Skeletal muscle tissue (tissue), 4 donors: ENCODE data around the gene GAS7. TPM values are rescaled to one million over a fixed set of nuclear protein-coding genes. Genes with fewer than 3 reads are reported as not detected.

Source experiments
- H3K27ac ChIP-seq: one replicate; pipeline ENCODE4 v1.7.0; 2013; ENCODE audit warnings: mild to moderate bottlenecking, low read depth, low read length, inconsistent platforms
- H3K27me3 ChIP-seq, 3 donors: one replicate each; pipeline ENCODE4 v1.7.0; 2013; ENCODE audit warnings: low read length in 3 of 3; ENCODE audit not compliant: control insufficient read depth in 3 of 3, insufficient read depth in 3 of 3
- H3K36me3 ChIP-seq, 3 donors: one replicate each; pipeline ENCODE4 v1.7.0; 2013; ENCODE audit warnings: low read length in 3 of 3; ENCODE audit not compliant: control insufficient read depth in 3 of 3, insufficient read depth in 3 of 3
- H3K4me1 ChIP-seq, 3 donors: one replicate each; pipeline ENCODE4 v1.7.0; 2013; ENCODE audit warnings: low read length in 3 of 3, mild to moderate bottlenecking in 3 of 3; ENCODE audit not compliant: control insufficient read depth in 3 of 3, insufficient read depth in 3 of 3
- H3K4me3 ChIP-seq, 3 donors: one replicate each; pipeline ENCODE4 v1.7.0; 2013; ENCODE audit warnings: low read length in 3 of 3
- H3K9ac ChIP-seq, 3 donors: one replicate each; pipeline ENCODE4 v1.7.0; 2013; ENCODE audit warnings: low read length in 3 of 3, mild to moderate bottlenecking in 3 of 3, moderate library complexity in 2 of 3, low read depth in 1 of 3
- H3K9me3 ChIP-seq, 3 donors: one replicate each; pipeline ENCODE4 v1.7.0; 2013; ENCODE audit warnings: low read length in 3 of 3; ENCODE audit not compliant: control insufficient read depth in 3 of 3
- total RNA-seq: library from RNA; depleted of rRNA; stranded (reverse); fragments of >200 nt; gene quantifications from one replicate; pipeline ENCODE4 v1.2.3, GENCODE V29; 2014
- donor health status: Osteomylitis.

The GAS7 gene
- total RNA-seq = 58.5 TPM

DNA sequence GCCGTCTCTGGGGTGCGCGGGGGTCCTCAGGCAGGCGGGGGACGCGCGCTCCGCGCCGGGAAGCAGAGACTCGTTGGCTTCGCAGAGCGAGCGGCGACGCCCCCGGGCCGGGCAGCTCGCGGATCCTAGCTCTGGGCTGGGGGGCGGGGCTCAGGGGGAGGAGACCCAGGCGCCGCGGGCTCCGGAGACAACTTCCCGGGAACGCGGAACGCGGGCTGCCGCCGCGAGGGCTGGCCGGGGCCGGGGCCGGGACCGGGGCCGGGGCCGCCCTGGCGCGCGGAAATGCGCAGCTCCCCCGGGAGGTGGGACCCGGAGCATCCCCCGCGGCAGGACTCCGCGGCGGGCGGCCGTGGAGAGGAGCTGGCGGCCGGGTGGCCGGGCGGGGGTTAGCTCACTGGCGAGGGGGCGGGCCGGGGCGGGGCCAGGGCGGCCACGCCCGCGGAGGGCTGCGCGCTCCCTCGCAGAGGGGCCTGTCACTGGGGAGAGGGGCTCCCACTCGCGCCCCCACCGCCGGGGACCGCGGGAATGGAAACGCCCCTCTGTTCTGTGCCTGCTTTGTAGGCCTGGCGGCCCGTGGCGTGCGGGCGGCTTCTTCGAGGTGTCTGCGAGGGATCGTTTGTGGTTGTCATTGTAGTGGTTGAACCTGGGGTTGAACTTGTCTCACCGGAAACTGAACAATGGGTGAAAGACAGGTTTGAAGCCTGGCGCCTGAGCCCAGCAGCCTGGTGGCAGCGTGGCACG, at the start of gene GAS7:
GAS7 (minus strand) TSS at position 98 of the 741 bp plus-strand sequence.
- H3K4me3 ChIP-seq = peak within 1 kb of the TSS; percentile 58 to 66 (median 62)
- H3K9ac ChIP-seq = peak within 1 kb of the TSS; percentile 43 to 57 (median 50)
- peak within 1 kb of the TSS; percentile 51 for H3K27ac ChIP-seq

DNA sequence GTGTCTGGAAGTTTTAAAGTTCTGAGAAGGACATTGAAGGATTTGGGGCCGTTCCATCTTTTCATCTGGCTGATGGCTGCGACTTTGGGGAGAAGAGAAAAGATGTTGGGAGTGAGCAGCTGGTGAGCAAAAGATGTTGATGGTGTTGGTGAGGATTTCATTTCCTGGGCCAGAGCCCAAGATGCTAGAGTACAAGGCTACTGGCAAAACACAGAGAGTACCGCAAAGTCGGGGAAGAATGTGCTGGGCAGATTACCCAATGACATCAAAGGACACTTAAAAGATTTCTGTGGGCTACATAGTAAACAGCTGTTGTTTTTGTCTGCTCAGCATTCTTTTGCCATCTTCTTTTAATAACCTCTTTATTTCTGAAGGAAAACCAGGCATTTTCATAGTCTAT, 49.4 kb upstream of the GAS7 start:
- Histone ChIP-seq H3K9me3 (no peaks in the 10 kb centered on the region), H3K9ac (no peak overlapping the region), H3K27me3 (no peaks in the 10 kb centered on the region), H3K36me3 (no peaks in the 10 kb centered on the region), H3K4me3 (no peak overlapping the region), H3K27ac (no peak overlapping the region), H3K4me1 (no peaks in the 10 kb centered on the region)

More for the DNA sequence above, at the start of gene GAS7:
- Histone ChIP-seq H3K36me3 (no peaks in the 10 kb centered on the region), H3K27me3 (peaks cover 10 to 28% (median 17%) of the 10 kb centered on the region in 3 donors), H3K4me1 (peaks cover 0 to 5% (median 0%) of the 10 kb centered on the region in 3 donors), H3K9me3 (peaks cover 1 to 3% (median 2%) of the 10 kb centered on the region in 3 donors)

GRCh38 chr17:10243883-10244844, 45.8 kb upstream of the GAS7 start:
- Histone ChIP-seq H3K9me3 (no peaks in the 10 kb centered on the region), H3K4me3 (no peak overlapping the region), H3K27me3 (no peaks in the 10 kb centered on the region), H3K36me3 (no peaks in the 10 kb centered on the region), H3K27ac (no peak overlapping the region), H3K9ac (no peak overlapping the region), H3K4me1 (no peaks in the 10 kb centered on the region)

- no peaks in the 10 kb centered on the region for H3K36me3 ChIP-seq
- H3K9ac ChIP-seq = no peak overlapping the region
- no peak overlapping the region for H3K4me3 ChIP-seq
- H3K9me3 ChIP-seq = no peaks in the 10 kb centered on the region
- no peaks in the 10 kb centered on the region for H3K27me3 ChIP-seq
- H3K4me1 ChIP-seq = no peaks in the 10 kb centered on the region
- no peak overlapping the region for H3K27ac ChIP-seq
These were observed 43.4 kb upstream of the GAS7 start for GRCh38 chr17:10241781-10242180.

DNA sequence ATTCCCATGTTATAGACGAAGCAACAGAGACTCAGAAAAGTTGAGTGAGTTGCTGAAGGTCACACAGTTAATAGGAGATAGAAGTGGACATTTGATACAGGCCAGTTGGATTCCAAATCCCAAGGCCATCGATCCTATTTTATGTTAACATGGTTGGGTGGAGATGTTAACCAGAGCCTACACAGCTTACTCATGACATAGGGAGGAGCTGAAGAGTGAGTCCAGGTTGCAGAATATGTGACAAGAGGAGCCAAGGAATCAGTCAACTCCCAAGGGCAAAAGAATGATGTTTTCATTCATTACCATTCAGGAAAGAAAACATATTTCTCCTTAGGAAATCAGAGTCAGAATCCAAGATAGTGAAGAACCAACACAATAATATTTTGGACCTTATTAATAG, 40.3 kb upstream of the GAS7 start:
- H3K4me3 ChIP-seq = no peak overlapping the region
- no peaks in the 10 kb centered on the region for H3K27me3 ChIP-seq
- H3K36me3 ChIP-seq = no peaks in the 10 kb centered on the region
- H3K9ac ChIP-seq = no peak overlapping the region
- no peaks in the 10 kb centered on the region for H3K4me1 ChIP-seq
- H3K27ac ChIP-seq = no peak overlapping the region
- H3K9me3 ChIP-seq = no peaks in the 10 kb centered on the region

- Histone ChIP-seq H3K4me3 (no peak overlapping the region), H3K27ac (no peak overlapping the region), H3K9me3 (peaks cover 0 to 3% (median 3%) of the 10 kb centered on the region in 3 donors), H3K36me3 (no peaks in the 10 kb centered on the region), H3K4me1 (no peaks in the 10 kb centered on the region), H3K27me3 (no peaks in the 10 kb centered on the region), H3K9ac (no peak overlapping the region)
These were observed 35.6 kb upstream of the GAS7 start for GRCh38 chr17:10234033-10234432.

DNA sequence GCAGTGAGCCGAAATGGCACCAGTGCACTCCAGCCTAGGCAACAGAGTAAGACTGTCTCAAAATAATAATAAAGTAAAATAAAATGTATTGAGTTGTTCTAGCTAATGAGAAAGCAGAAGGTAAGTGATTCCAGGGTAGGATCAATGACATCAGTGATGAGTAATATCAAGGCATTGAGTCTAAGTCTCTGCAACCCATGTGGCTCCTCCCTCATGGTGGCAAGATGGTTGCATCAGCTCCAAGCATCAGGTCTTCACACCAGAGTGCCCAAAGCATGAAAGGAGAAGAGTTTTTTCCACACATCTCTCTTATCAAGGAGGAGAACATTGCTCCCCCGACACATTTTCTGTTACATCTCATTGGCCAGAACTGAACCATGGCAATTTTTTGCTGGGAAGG, 34.8 kb upstream of the GAS7 start:
- Histone ChIP-seq H3K9me3 (peaks cover 0 to 3% (median 3%) of the 10 kb centered on the region in 3 donors), H3K36me3 (no peaks in the 10 kb centered on the region), H3K4me1 (no peaks in the 10 kb centered on the region), H3K9ac (no peak overlapping the region), H3K4me3 (no peak overlapping the region), H3K27ac (no peak overlapping the region), H3K27me3 (no peaks in the 10 kb centered on the region)

DNA sequence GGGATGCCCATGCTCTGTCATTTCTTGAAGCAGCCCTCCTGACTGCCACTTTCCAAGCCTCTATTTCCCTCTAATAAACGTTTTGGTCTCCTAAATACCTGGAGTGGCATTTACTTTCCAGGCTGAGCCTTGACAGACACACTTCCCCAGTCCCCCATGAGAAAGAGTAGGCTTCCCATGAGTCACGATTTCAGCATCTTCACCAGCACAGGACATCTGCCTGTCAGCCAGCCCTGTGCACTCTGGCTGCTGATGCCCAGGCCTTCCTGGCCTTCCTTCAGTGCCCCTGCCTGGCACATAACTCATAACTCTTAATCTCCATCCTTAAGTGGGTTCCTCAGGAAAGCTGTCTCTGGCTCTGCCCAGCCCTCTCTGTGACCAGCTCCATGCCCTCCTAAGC, 30.8 kb upstream of the GAS7 start:
- Histone ChIP-seq H3K4me3 (no peak overlapping the region), H3K9me3 (peaks cover 0 to 3% (median 3%) of the 10 kb centered on the region in 3 donors), H3K36me3 (no peaks in the 10 kb centered on the region), H3K27me3 (no peaks in the 10 kb centered on the region), H3K9ac (no peak overlapping the region), H3K27ac (no peak overlapping the region), H3K4me1 (no peaks in the 10 kb centered on the region)

GRCh38 chr17:10226930-10227695, 28.7 kb upstream of the GAS7 start:
- H3K4me3 ChIP-seq = no peak overlapping the region
- no peaks in the 10 kb centered on the region for H3K27me3 ChIP-seq
- H3K4me1 ChIP-seq = no peaks in the 10 kb centered on the region
- no peak overlapping the region for H3K9ac ChIP-seq
- no peaks in the 10 kb centered on the region for H3K36me3 ChIP-seq
- peaks cover 0 to 3% (median 0%) of the 10 kb centered on the region in 3 donors for H3K9me3 ChIP-seq
- H3K27ac ChIP-seq = no peak overlapping the region
